ENCODE data around the gene ZNF84.

Gene ZNF84
- long read RNA-seq, full-length matches to known transcripts, result 58 of 95 reads
- long read RNA-seq, partial matches to known transcripts, result 7 of 95 reads
- long read RNA-seq, other reads (novel, unspliced or antisense), result 30 of 95 reads

- DNase-seq (ENCODE audit: low read depth in 1 of 2, low spot score in 1 of 2), result peak; percentile 98 to 99
- peak within 1 kb of the TSS; percentile 65 for H3K4me3 ChIP-seq (replicated peaks; ENCODE audit: insufficient read depth, low read length)
- TF ChIP-seq CTCF (IDR thresholded peaks at IDR 0.05; ENCODE audit: insufficient read depth, low read length), result no peak
- peak; percentile 78 for TF ChIP-seq GABPA (IDR thresholded peaks at IDR 0.05; ENCODE audit: low read depth)
- TF ChIP-seq POLR2AphosphoS5 (IDR thresholded peaks at IDR 0.05; ENCODE audit: low read depth), result peak; percentile 71; the same call in 1 of the 2 replicates
- no peak; the same call in 1 of the 2 replicates for TF ChIP-seq SPI1 (IDR thresholded peaks at IDR 0.05; ENCODE audit: borderline replicate concordance, low read depth)
- TF ChIP-seq REST (IDR thresholded peaks at IDR 0.05; ENCODE audit: insufficient replicate concordance, low read depth), result peak; percentile 38
- H3K27me3 ChIP-seq (ENCODE audit: insufficient read depth, poor library complexity, severe bottlenecking), result no peaks in the 10 kb centered on the region
- peak within 1 kb of the TSS; percentile 90 for H3K27ac ChIP-seq (replicated peaks)
These were observed at the start of gene ZNF84 for GRCh38 chr12:133037207-133038005. ZNF84 (plus strand) TSS chr12:133037509; CDS start chr12:133041468, 3,959 bp downstream.

GRCh38 chr12:132998741-132999140, 38.6 kb upstream of the ZNF84 start:
- Histone ChIP-seq H3K27ac (replicated peaks) (no peak overlapping the region), H3K4me3 (replicated peaks; ENCODE audit: insufficient read depth, low read length) (no peak overlapping the region), H3K27me3 (ENCODE audit: insufficient read depth, poor library complexity, severe bottlenecking) (no peaks in the 10 kb centered on the region)
- TF ChIP-seq REST (IDR thresholded peaks at IDR 0.05; ENCODE audit: insufficient replicate concordance, low read depth) (no peak), POLR2AphosphoS5 (IDR thresholded peaks at IDR 0.05; ENCODE audit: low read depth) (no peak), CTCF (IDR thresholded peaks at IDR 0.05; ENCODE audit: insufficient read depth, low read length) (no peak), SPI1 (IDR thresholded peaks at IDR 0.05; ENCODE audit: borderline replicate concordance, low read depth) (no peak), GABPA (IDR thresholded peaks at IDR 0.05; ENCODE audit: low read depth) (no peak)
- no peak for DNase-seq (ENCODE audit: low read depth in 1 of 2, low spot score in 1 of 2)

GRCh38 chr12:133010657-133011297, 26.5 kb upstream of the ZNF84 start:
- Histone ChIP-seq H3K27ac (replicated peaks) (no peak overlapping the region), H3K27me3 (ENCODE audit: insufficient read depth, poor library complexity, severe bottlenecking) (no peaks in the 10 kb centered on the region), H3K4me3 (replicated peaks; ENCODE audit: insufficient read depth, low read length) (no peak overlapping the region)
- TF ChIP-seq POLR2AphosphoS5 (IDR thresholded peaks at IDR 0.05; ENCODE audit: low read depth), result no peak
- TF ChIP-seq CTCF (IDR thresholded peaks at IDR 0.05; ENCODE audit: insufficient read depth, low read length), result no peak
- no peak for TF ChIP-seq REST (IDR thresholded peaks at IDR 0.05; ENCODE audit: insufficient replicate concordance, low read depth)
- TF ChIP-seq GABPA (IDR thresholded peaks at IDR 0.05; ENCODE audit: low read depth), result no peak
- TF ChIP-seq SPI1 (IDR thresholded peaks at IDR 0.05; ENCODE audit: borderline replicate concordance, low read depth), result no peak
- DNase-seq (ENCODE audit: low read depth in 1 of 2, low spot score in 1 of 2), result no peak

All from HL-60 (cell line).